B cell (primary cell): Measurements from ENCODE around the gene UNC5A. TPM values are rescaled to one million over a fixed set of nuclear protein-coding genes. Genes with fewer than 3 reads are reported as not detected.
A peak's percentile ranks its signal among the peaks of the same experiment; 100 is the strongest.

Experiments
- ATAC-seq: fragments of 200-7000 bp; cut with Tn5 transposase; one replicate; pipeline ENCODE4 v1.10.0; 2021; ENCODE audit warnings: low read depth, mild to moderate bottlenecking, moderate number of reproducible peaks, moderate library complexity
- CTCF ChIA-PET: fragments of 350-600 bp; sonication (Branson Sonifier 250); formaldehyde crosslinking; loops from one replicate; lab custom pipeline; 2021; ENCODE audit warnings: antibody characterized with exemption, inconsistent platforms; lab: Charles Lee
- POLR2A ChIA-PET: fragments of 350-600 bp; sonication (Branson Sonifier 250); formaldehyde crosslinking; loops from one replicate; lab custom pipeline; 2021; ENCODE audit warnings: antibody characterized with exemption; lab: Charles Lee
- DNase-seq: peaks from one replicate; pipeline ENCODE4 v3.0.0; 2013
- H2AFZ ChIP-seq: 2 replicates; pipeline ENCODE4 v1.6.1; 2012; ENCODE audit warnings: mild to moderate bottlenecking, low read depth, low read length; ENCODE audit not compliant: insufficient read depth, poor library complexity, severe bottlenecking
- H3K27ac ChIP-seq, 2 donors: 1 replicate in 1 of 2; 2 replicates in 1 of 2; pipeline ENCODE4 v1.5.1; 2012 to 2013; ENCODE audit warnings: low read length in 2 of 2, mild to moderate bottlenecking in 2 of 2, moderate library complexity in 1 of 2
- H3K27me3 ChIP-seq, 4 experiments: fragments of 200-600 bp in 1 of 4; sonication (generic) in 1 of 4; replicated peaks in 1 of 4; 1 replicate in 2 of 4; 2 replicates in 2 of 4; pipeline versions ENCODE4 v1.6.1 to v1.7.0; 2013 to 2016; ENCODE audit warnings: low read length in 3 of 4, mild to moderate bottlenecking in 2 of 4, mixed read lengths in 1 of 4, moderate library complexity in 1 of 4; ENCODE audit not compliant: insufficient read depth in 4 of 4, control insufficient read depth in 3 of 4; ENCODE audit errors: control extremely low read depth in 1 of 4
- H3K36me3 ChIP-seq, 2 experiments: replicated peaks in 1 of 2; 1 replicate in 1 of 2; 2 replicates in 1 of 2; pipeline versions ENCODE4 v1.6.1 to v1.7.1; 2013; ENCODE audit warnings: low read length in 1 of 2; ENCODE audit not compliant: insufficient read depth in 2 of 2, control insufficient read depth in 1 of 2; ENCODE audit errors: control extremely low read depth in 1 of 2, extremely low read depth in 1 of 2
- H3K4me1 ChIP-seq, 2 donors: fragments of 200-600 bp in 1 of 2; sonication (generic) in 1 of 2; 1 replicate in 1 of 2; 2 replicates in 1 of 2; pipeline versions ENCODE4 v1.5.1 to v1.6.1; 2013 to 2017; ENCODE audit warnings: low read length in 2 of 2; ENCODE audit not compliant: control insufficient read depth in 2 of 2, insufficient read depth in 2 of 2
- H3K4me2 ChIP-seq: replicated peaks from 2 replicates; pipeline ENCODE3; 2012; ENCODE audit warnings: mild to moderate bottlenecking, low read depth, low read length; ENCODE audit not compliant: poor library complexity, severe bottlenecking
- H3K4me3 ChIP-seq, 5 experiments: fragments of 200-600 bp in 1 of 5; sonication (generic) in 1 of 5; 1 replicate in 3 of 5; 2 replicates in 2 of 5; pipeline versions ENCODE4 v1.5.1 to v1.7.0; 2011 to 2016; ENCODE audit warnings: low read length in 4 of 5, mild to moderate bottlenecking in 4 of 5, low read depth in 2 of 5, control low read depth in 1 of 5, moderate library complexity in 1 of 5; ENCODE audit not compliant: insufficient read depth in 1 of 5; ENCODE audit errors: control extremely low read depth in 1 of 5, extremely low read depth in 1 of 5
- H3K79me2 ChIP-seq: fragments of 200-600 bp; sonication (generic); one replicate; pipeline ENCODE4 v1.6.0; 2016; ENCODE audit warnings: low read length; ENCODE audit not compliant: control insufficient read depth, insufficient read depth
- H3K9ac ChIP-seq: fragments of 200-600 bp; sonication (generic); 2 replicates; pipeline ENCODE4 v1.6.1; 2017; ENCODE audit warnings: mild to moderate bottlenecking, low read length, moderate library complexity
- H3K9me3 ChIP-seq, 3 donors: one replicate each; pipeline versions ENCODE4 v1.6.1 to v1.7.1; 2013; ENCODE audit warnings: low read length in 2 of 3; ENCODE audit not compliant: control insufficient read depth in 2 of 3, insufficient read depth in 1 of 3; ENCODE audit errors: control extremely low read depth in 1 of 3
- H4K20me1 ChIP-seq: 2 replicates; pipeline ENCODE4 v1.6.0; 2012; ENCODE audit warnings: mild to moderate bottlenecking, low read length; ENCODE audit not compliant: insufficient read depth, control insufficient read depth, poor library complexity, severe bottlenecking
- H3K27ac Mint-ChIP-seq: one replicate; pipeline ENCODE4 v1.8.0; 2021; ENCODE audit warnings: mixed read lengths
- H3K27me3 Mint-ChIP-seq: one replicate; pipeline ENCODE4 v1.8.0; 2021; ENCODE audit warnings: mixed read lengths
- H3K4me1 Mint-ChIP-seq: one replicate; pipeline ENCODE4 v1.8.0; 2021; ENCODE audit warnings: mixed read lengths
- H3K4me3 Mint-ChIP-seq: one replicate; pipeline ENCODE4 v1.8.0; 2021; ENCODE audit warnings: mixed read lengths
- H3K9me3 Mint-ChIP-seq: one replicate; pipeline ENCODE4 v1.8.0; 2022; ENCODE audit warnings: mixed read lengths; ENCODE audit not compliant: insufficient read depth
- EZH2 ChIP-seq: IDR thresholded peaks from 2 replicates; pipeline ENCODE4 v1.6.1; 2012; ENCODE audit warnings: borderline replicate concordance, low read depth, mild to moderate bottlenecking, moderate library complexity, low read length; ENCODE audit not compliant: insufficient read depth, poor library complexity, severe bottlenecking
- WGBS: methylation state at CpG from one replicate; pipeline ENCODE4 v1.1.5; 2013; ENCODE audit warnings: missing lambda C conversion rate; ENCODE audit not compliant: insufficient coverage; 5-methylcytosine and 5-hydroxymethylcytosine counted together
- intact Hi-C: fragments of 100-400 bp; cut with micrococcal nuclease; formaldehyde crosslinking; loops from one replicate; pipeline ENCODE4 v1.10.0; 2022
- polyA plus RNA-seq: library from polyadenylated mRNA; depleted of rRNA; stranded (reverse); fragments of >200 nt; gene quantifications from 2 replicates; pipeline ENCODE4 v1.2.3, GENCODE V29; 2012
- total RNA-seq, 2 donors: library from RNA; stranded (reverse); fragments of 120-200 nt in 1 of 2; gene quantifications; 1 replicate in 1 of 2; 2 replicates in 1 of 2; pipeline versions ENCODE4 v1.2.3 to v1.2.4, GENCODE V29; 2013 to 2022
- TF ChIP-seq, protein P1 (sequence below): fragments of 200-600 bp; IDR thresholded peaks from one replicate; pipeline ENCODE4 v1.8.0; 2022; ENCODE audit warnings: antibody characterized with exemption, mild to moderate bottlenecking

Gene UNC5A
- total and polyA plus RNA-seq, 2 donors (not counting 1 experiment from before 2014, with no cell fraction given) = not detected

DNA sequence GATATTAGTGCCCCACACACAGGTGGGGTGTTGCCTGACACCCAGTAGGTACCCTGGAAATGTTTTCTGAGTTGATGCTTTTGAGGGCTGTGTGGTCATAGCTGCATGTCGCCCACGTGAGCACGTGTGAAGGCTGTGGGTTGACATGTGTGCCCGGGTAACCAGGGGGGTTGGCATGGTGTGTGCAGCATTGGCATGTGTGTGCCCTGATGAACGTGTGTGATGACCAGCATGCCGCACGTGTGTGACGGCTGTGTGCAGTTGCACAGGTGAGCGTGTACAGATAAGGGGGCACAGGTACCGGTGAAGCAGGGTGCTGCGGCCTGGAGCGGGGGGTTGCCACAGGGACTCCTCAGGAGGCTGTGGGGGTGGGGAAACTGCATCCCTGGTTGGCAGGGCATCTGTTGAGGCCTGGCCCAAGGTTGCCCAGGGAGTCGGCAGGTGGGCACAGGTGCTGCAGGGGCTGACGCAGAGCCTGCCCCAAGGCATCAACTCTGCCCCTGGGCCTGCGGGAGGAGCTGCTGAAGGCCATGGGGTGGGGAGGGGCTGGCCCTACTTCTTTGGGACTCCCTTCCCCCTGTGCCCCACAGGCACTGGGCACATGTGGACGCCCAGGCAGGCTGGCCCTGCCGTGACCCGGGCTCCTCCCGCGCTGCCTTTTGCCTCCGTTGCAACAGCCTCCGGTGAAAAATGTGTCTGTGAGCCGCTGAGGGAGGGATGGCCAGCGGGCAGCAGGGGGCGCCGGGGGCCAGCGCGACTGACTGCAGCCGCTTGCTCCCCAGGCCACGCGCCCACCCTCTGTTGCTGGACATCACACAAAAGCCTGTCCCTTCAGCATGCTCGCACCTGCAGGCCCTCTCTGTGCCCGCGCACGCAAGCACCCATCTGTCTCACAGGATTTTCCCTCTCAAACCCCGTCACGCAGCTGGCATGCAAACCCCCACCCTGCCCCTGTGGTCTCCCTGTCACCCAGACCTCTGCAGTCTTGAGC lies 2.2 kb downstream of the UNC5A start:
- H3K27me3 ChIP-seq = peaks cover 0 to 77% (median 26%) of the 10 kb centered on the region in 4 experiments
- intact Hi-C loops = no loop called here
- CTCF ChIA-PET = no interaction called here

More for the DNA sequence above, 2.2 kb downstream of the UNC5A start:
- DNase-seq (no peak), ATAC-seq (no peak)
- WGBS = 35% methylated on average over 34 of the region's 37 CpGs
- TF ChIP-seq, protein P1, sequence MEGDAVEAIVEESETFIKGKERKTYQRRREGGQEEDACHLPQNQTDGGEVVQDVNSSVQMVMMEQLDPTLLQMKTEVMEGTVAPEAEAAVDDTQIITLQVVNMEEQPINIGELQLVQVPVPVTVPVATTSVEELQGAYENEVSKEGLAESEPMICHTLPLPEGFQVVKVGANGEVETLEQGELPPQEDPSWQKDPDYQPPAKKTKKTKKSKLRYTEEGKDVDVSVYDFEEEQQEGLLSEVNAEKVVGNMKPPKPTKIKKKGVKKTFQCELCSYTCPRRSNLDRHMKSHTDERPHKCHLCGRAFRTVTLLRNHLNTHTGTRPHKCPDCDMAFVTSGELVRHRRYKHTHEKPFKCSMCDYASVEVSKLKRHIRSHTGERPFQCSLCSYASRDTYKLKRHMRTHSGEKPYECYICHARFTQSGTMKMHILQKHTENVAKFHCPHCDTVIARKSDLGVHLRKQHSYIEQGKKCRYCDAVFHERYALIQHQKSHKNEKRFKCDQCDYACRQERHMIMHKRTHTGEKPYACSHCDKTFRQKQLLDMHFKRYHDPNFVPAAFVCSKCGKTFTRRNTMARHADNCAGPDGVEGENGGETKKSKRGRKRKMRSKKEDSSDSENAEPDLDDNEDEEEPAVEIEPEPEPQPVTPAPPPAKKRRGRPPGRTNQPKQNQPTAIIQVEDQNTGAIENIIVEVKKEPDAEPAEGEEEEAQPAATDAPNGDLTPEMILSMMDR = no peak
- TF ChIP-seq EZH2 = no peak
- H2AFZ ChIP-seq = no peak overlapping the region
- peaks cover 66% of the 10 kb centered on the region for H3K27me3 Mint-ChIP-seq
- no peak overlapping the region for H3K9ac ChIP-seq
- no peak overlapping the region for H3K27ac ChIP-seq
- peaks cover 15 to 20% of the 10 kb centered on the region in 2 donors for H3K4me1 ChIP-seq
- H3K79me2 ChIP-seq = no peaks in the 10 kb centered on the region
- no peaks in the 10 kb centered on the region for H3K9me3 Mint-ChIP-seq
- H4K20me1 ChIP-seq = no peaks in the 10 kb centered on the region
- H3K4me2 ChIP-seq = no peak overlapping the region
- no peaks in the 10 kb centered on the region for H3K36me3 ChIP-seq
- H3K4me3 Mint-ChIP-seq = peak overlapping the region; percentile 64
- peaks cover 23% of the 10 kb centered on the region for H3K4me1 Mint-ChIP-seq
- H3K27ac Mint-ChIP-seq = no peak overlapping the region
- peaks cover 0 to 5% (median 0%) of the 10 kb centered on the region in 3 donors for H3K9me3 ChIP-seq
- no peak overlapping the region for H3K4me3 ChIP-seq
- POLR2A ChIA-PET = no interaction called here
